ENCODE results near the gene CLEC2A.

The CLEC2A gene

DNA sequence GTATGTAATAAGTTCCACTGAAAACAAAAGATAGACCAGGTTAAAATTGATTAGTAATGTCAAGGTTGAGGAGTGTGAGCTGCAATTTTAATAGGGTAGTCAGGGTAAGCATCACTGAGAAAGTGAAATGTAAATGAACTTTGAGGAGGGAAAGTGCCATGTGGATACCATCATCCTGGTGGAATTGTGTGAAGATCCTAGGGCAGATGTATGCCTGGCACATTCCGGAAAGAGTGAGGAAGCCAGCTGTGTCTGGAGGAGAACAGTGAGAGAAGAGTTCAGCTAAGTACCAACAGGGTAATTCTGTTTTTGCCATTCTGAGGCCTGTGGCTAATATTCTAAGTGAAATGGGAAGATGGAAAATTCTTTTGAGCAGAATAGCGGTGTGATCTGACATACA is 2.9 kb upstream of the CLEC2A start:
- DNase-seq (ENCODE audit: low read depth, low spot score): no peak

- no peak for DNase-seq (ENCODE audit: low read depth, low spot score)
Observed at GRCh38 chr12:9933958-9934357, 1.8 kb upstream of the CLEC2A start.

DNA sequence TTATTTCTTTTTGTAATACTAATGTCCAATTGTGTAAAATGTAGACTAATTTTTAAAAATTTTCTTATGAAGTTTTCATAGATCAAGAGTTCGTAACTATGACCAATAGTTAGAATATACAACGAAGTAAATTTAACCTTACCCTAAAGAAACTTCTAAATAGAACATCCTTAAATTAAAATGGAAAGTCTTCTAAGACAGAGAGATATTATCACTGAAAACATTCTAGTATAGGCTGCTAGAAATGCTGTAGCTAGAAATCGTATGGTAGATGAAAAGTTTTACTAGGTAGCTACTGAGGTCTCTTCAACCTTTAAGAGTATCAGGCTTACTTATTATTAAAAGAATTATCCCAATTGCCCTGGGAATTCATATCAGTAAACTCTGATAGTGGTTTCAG is 925 bp downstream of the CLEC2A start:
- DNase-seq (ENCODE audit: low read depth, low spot score): no peak

- no peak for DNase-seq (ENCODE audit: low read depth, low spot score)
Observed at GRCh38 chr12:9928607-9929006, 3.6 kb downstream of the CLEC2A start.

- no peak for DNase-seq (ENCODE audit: low read depth, low spot score)
Observed at GRCh38 chr12:9926876-9927275, 5.3 kb downstream of the CLEC2A start.

DNA sequence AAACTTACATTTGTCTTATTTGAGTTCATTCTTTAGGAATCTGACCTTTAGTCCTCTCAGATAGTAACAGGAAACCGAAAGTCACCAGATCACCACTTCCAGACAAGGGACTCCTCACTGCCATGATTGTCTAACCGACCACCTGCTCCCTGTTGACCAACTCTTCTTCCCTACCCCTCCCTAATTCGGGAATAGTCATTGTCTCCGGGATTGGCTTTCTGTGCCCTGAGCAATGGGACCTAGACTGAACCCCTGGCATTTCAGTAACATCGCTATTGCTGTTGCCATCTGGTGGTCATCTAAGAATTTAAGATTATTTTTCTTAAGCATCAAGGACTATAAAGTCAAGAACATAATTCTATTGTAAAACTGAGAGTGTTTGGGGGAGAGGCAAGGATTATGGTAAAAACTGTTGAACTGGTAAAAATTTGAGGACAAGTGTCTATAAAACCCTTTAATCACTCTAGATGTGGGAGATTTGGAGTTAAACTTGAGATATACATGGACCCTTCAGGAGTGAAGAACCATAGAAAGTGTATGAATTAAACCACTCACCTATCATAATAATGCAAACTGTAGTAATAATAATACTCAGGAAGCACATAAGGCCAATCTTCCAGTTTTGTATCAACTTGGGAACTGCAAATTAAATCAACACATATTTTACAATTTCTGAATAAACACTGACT is 6.3 kb downstream of the CLEC2A start:
- DNase-seq (ENCODE audit: low read depth, low spot score): no peak

DNA sequence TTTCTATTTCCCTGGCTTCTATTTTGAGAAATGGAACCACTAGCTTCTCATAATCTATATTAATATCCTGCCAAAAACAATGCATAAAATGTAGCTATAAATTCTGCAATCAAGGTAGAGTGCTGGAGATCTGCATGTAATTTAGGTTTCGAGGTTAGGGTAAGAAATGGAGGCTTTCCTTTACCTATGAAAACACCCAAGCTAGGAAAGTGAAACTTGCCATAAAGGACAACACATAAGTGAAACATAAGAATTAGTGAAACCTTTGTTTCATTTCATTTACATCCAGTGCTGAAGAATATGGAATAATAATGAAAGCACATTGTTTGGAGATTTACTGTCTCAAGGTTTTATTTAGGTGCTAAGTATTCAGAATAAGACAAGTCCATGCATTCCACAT is 9.7 kb downstream of the CLEC2A start:
- no peak for DNase-seq (ENCODE audit: low read depth, low spot score)

DNA sequence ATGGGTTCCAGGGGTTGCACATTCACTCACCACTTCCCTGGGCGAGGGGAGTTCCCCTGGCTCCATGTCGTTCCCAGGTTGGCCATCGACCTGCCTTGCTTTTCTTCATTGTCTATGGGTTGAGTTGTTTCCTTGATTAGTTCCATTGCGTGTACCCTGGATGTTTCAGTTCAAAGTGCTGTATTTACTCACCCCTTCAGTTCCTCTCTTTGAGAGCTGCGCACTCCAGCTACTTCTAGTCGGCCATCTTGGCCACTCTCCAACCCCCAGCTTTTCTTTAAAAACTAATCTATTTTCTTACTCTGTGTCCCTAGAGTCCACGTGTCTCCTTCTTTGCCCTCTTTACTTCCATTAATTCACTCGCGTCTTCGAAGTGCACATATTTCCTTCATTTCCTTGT is 11.7 kb downstream of the CLEC2A start:
- no peak for DNase-seq (ENCODE audit: low read depth, low spot score)

GRCh38 chr12:9919443-9919842 is 12.7 kb downstream of the CLEC2A start:
- no peak for DNase-seq (ENCODE audit: low read depth, low spot score)

- no peak for DNase-seq (ENCODE audit: low read depth, low spot score)
Observed at GRCh38 chr12:9911708-9912107, 20.5 kb downstream of the CLEC2A start.

DNA sequence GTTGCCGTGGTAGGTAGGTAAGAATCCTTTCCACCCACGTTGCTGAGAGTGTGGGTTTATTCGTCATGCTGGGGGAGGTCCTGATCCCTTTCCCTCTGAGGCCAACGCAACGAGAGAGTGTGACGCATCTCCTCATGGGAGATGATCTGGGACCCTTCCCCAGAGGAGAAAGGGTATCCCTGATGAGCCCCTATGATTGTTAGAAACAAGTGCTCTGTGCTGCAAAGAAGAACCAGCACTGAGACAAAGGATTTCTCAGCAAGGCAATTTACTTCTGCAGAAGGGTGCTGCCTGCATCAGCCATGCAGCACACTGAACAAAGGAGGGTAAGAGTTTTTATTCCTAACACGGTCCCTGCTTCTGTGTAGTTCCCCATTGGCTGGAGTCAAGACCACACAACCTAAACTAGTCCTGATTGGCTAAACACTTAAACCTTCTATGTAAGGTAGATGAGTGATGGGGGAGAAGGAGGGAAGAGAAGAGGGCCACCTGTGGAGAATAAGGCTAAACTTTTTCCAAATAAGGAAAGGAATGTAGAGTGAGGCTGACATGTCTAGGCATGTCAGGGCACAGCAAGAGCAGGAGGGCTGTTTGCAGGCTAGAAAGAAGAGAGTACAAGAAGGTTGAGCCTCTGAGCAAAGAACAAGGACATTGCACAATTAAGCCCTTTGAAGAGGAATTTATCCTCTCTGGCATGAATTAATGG is 21.3 kb downstream of the CLEC2A start:
- DNase-seq (ENCODE audit: low read depth, low spot score): no peak

DNA sequence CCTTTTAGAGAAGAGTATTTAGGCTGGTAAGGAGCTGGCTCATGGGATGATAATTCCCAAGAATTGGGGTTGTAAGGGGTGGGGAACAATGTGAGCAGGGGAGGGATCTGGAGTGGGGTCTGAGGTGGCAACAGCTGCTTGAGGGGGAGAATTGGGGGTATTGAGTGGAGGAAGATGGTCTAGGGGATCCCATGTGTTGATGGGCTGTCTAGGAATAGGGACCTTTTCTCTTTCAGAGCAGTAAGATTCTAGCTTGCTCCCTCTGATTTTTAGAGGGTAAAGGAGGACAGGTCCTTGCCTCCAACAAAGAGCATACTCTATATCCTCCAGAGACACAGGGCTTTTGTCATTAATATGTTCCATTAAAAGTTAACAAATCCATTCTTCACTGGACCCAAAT is 22.4 kb downstream of the CLEC2A start:
- no peak for DNase-seq (ENCODE audit: low read depth, low spot score)

GRCh38 chr12:9908350-9908749 is 23.8 kb downstream of the CLEC2A start:
- DNase-seq (ENCODE audit: low read depth, low spot score): no peak

DNA sequence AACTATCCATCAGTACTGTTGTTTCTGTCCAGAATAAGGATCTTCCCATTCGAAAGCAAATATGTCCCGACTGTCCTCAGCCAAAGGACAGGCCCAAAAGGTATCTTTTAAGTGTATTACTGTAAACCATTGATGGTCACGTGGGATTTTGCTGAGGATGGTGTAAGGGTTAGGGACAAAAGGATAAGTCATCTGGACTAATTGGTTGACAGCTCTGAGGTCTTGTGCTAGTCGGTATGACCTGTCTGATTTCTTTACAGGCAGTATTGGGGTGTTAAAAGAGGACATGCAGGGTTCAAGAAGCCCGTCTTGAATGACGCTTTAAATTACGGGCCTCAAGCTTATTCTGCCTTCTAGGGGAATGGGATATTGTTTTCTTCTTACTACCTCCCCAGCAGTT is 24.4 kb downstream of the CLEC2A start:
- DNase-seq (ENCODE audit: low read depth, low spot score): no peak

GRCh38 chr12:9906873-9907272 is 25.3 kb downstream of the CLEC2A start:
- no peak for DNase-seq (ENCODE audit: low read depth, low spot score)

- DNase-seq (ENCODE audit: low read depth, low spot score): no peak
Observed at GRCh38 chr12:9902539-9903228, 29.5 kb downstream of the CLEC2A start.

GRCh38 chr12:9900930-9901329 is 31.2 kb downstream of the CLEC2A start:
- DNase-seq (ENCODE audit: low read depth, low spot score): no peak

- no peak for DNase-seq (ENCODE audit: low read depth, low spot score)
Observed at GRCh38 chr12:9899209-9899608, 33.0 kb downstream of the CLEC2A start.

GRCh38 chr12:9897535-9897934 is 34.6 kb downstream of the CLEC2A start:
- no peak for DNase-seq (ENCODE audit: low read depth, low spot score)

GRCh38 chr12:9895215-9895971 is 36.8 kb downstream of the CLEC2A start:
- no peak for DNase-seq (ENCODE audit: low read depth, low spot score)

DNA sequence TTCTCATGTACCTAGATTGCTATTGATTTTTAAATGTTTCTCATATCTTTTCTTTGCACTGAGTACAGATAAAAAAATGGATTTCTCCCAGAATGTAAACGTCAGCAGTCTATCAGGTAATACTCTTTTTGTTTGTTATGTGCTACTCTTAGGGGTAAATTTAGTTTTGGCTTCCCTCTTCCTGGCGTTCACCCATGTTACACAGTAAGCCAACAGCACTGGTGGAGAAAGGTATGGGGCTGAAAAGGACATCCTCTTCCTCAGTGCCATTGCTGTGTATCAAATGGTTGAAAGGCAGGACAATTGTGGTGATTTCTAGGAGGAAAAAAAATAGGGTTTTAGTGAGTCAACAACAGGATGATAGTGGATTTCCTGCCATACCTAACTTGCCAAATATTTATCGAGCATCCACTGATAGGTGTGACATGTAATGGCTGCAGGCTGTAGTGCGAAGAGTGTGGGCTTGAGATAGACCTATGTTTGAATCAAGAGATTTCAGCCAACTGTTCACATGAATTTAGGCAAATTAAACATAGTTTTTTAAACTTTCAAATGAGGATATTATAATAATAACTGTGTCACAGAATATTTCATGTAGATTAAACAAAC is 43.4 kb downstream of the CLEC2A start:
- DNase-seq (ENCODE audit: low read depth, low spot score): no peak

DNA sequence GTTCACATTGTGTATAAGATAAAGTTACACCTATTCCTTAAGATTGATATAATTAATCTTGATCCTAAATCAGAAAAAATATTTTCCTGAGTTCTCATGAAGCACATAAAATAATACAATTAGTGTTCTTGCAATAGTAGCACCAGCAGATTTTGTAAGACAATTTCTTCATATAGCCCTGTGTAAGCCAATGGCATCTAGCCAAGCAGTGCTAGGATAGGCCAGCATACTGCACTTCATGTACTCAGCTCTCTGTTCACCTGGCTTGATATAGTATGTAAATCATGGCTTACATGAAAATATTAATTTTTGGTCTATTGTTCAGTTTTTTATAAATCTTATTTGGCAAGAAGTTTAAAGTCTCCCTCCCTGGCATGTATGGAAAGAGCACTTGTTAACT is 49.0 kb downstream of the CLEC2A start:
- DNase-seq (ENCODE audit: low read depth, low spot score): no peak

All from activated CD4-positive, CD25-positive, alpha-beta regulatory T cell treated with anti-CD3 and anti-CD28 coated beads, Interleukin-2, amount 50 U/mL, for 16 hours (primary cell).